Mesenteric fat pad (tissue), 1 donor: ENCODE measurements around the gene CLMN. TPM values are rescaled to one million over a fixed set of nuclear protein-coding genes. Genes with fewer than 3 reads are reported as not detected.
"Not testable (repeated sequence)": the region's sequence is repeated elsewhere in the genome, so short reads cannot be mapped to it uniquely, and the experiment has no call there.

Experiments
- DNase-seq: peaks from one replicate; pipeline ENCODE4 v3.0.0-alpha.2; 2020; ENCODE audit warnings: low spot score
- microRNA-seq: library from miRNA; unstranded; fragments of <30 nt; microRNA quantifications from one replicate; pipeline ENCODE4 v1.2.0, GENCODE V29; 2020; ENCODE audit warnings: borderline number of aligned reads
- total RNA-seq: library from RNA; stranded (reverse); fragmentation: NEBNext Ultra II Directional; extraction: Animal tissue kit (Norgen Biotek cat#: 25700); gene quantifications from one replicate; pipeline ENCODE4 v1.2.1, GENCODE V29; 2021
- donor health status: DM: yes; HTN: yes; CAD: no.

CLMN gene
- total RNA-seq, 1 donor from 2014 or later = 47.4 TPM

- no peak for DNase-seq
These were observed 175.7 kb downstream of the CLMN start for GRCh38 chr14:95143808-95144620.

GRCh38 chr14:95142208-95142607, 177.5 kb downstream of the CLMN start:
- DNase-seq = no peak

GRCh38 chr14:95141684-95142083, 178.0 kb downstream of the CLMN start:
- no peak for DNase-seq

- DNase-seq = no peak
These were observed 179.4 kb downstream of the CLMN start for GRCh38 chr14:95140060-95140858.

GRCh38 chr14:95138876-95139275, 180.8 kb downstream of the CLMN start:
- no peak for DNase-seq

- DNase-seq = not testable (repeated sequence)
These were observed 181.3 kb downstream of the CLMN start for GRCh38 chr14:95138455-95138854.

GRCh38 chr14:95137804-95138167, 181.9 kb downstream of the CLMN start:
- DNase-seq = no peak

- DNase-seq = no peak
These were observed 182.4 kb downstream of the CLMN start for GRCh38 chr14:95137164-95137803.

- no peak for DNase-seq
These were observed 183.1 kb downstream of the CLMN start for GRCh38 chr14:95136631-95137030.

- DNase-seq = no peak
These were observed 185.3 kb downstream of the CLMN start for GRCh38 chr14:95134304-95134933.

- DNase-seq = no peak
These were observed 186.4 kb downstream of the CLMN start for GRCh38 chr14:95133282-95133681.

- DNase-seq = no peak
These were observed 186.9 kb downstream of the CLMN start for GRCh38 chr14:95132760-95133159.

Small RNAs within 50 kb of the gene (microRNA-seq; reads per million reads assigned to microRNA genes)
- not detected for gene MIR3173

Other genes starting within 250 kb of the CLMN start
- gene DICER1, start 162.4 kb downstream of the CLMN start, total RNA-seq = 78.3 TPM
- gene SYNE3, start 196.7 kb upstream of the CLMN start, total RNA-seq = 179 TPM
- 34.2 TPM for gene GLRX5, start 215.1 kb upstream of the CLMN start, total RNA-seq